Gastroesophageal sphincter (tissue), 3 donors: ENCODE measurements around the gene CHORDC1.

Source experiments
- POLR2A ChIP-seq, 2 donors: fragments of 450-650 bp; IDR thresholded peaks; one replicate each; pipeline ENCODE4 v1.6.1; 2017; ENCODE audit warnings: antibody characterized with exemption in 2 of 2, mild to moderate bottlenecking in 2 of 2, moderate library complexity in 1 of 2
- POLR2AphosphoS5 ChIP-seq: sonication (generic); formaldehyde crosslinking; IDR thresholded peaks from one replicate; pipeline ENCODE4 v1.6.1; 2017; ENCODE audit warnings: antibody characterized with exemption
- TF ChIP-seq, protein P1 (sequence below), 4 experiments: fragments of 200-600 bp in 2 of 4; fragments of 450-650 bp in 2 of 4; sonication (generic) in 1 of 4; IDR thresholded peaks; one replicate each; pipeline ENCODE4 v1.5.1; 2017 to 2019; ENCODE audit warnings: antibody characterized with exemption in 4 of 4, mild to moderate bottlenecking in 2 of 4, moderate library complexity in 2 of 4

DNA sequence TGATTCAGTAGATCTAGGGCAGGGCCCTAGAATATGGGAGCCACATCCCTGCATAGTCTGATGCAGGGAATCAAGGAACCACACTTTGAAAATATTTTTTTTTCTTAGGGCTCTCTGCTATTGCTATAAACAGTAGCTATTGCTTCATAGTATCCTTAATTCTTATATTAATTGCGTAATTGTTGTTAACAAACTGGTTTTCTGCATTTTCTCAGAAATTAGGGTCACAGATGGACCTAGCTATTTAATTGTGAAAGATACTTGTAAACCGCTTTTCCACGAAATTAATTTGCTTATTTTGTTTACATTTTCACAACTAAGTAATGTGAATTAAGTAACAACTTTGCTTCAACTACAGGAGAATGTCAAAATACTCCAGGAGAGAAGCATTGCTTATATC is 54.3 kb downstream of the CHORDC1 start:
- TF ChIP-seq, protein P1, sequence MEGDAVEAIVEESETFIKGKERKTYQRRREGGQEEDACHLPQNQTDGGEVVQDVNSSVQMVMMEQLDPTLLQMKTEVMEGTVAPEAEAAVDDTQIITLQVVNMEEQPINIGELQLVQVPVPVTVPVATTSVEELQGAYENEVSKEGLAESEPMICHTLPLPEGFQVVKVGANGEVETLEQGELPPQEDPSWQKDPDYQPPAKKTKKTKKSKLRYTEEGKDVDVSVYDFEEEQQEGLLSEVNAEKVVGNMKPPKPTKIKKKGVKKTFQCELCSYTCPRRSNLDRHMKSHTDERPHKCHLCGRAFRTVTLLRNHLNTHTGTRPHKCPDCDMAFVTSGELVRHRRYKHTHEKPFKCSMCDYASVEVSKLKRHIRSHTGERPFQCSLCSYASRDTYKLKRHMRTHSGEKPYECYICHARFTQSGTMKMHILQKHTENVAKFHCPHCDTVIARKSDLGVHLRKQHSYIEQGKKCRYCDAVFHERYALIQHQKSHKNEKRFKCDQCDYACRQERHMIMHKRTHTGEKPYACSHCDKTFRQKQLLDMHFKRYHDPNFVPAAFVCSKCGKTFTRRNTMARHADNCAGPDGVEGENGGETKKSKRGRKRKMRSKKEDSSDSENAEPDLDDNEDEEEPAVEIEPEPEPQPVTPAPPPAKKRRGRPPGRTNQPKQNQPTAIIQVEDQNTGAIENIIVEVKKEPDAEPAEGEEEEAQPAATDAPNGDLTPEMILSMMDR (IDR thresholded peaks at IDR 0.05): no peak
- TF ChIP-seq POLR2AphosphoS5 (no peak), POLR2A (IDR thresholded peaks at IDR 0.05) (no peak)
